Skeletal muscle satellite cell (primary cell): ENCODE data around the gene AP3D1.

ENCODE experiments used
- H3K27me3 ChIP-seq: 2 replicates; pipeline ENCODE4 v1.7.0; 2013; ENCODE audit warnings: low read length; ENCODE audit not compliant: control insufficient read depth, insufficient read depth
- H3K36me3 ChIP-seq: 2 replicates; pipeline ENCODE4 v1.7.0; 2013; ENCODE audit warnings: mild to moderate bottlenecking, control low read depth, low read length; ENCODE audit not compliant: insufficient read depth
- H3K4me1 ChIP-seq: 2 replicates; pipeline ENCODE4 v1.7.0; 2013; ENCODE audit warnings: low read length; ENCODE audit not compliant: control insufficient read depth, insufficient read depth
- H3K4me2 ChIP-seq: 2 replicates; pipeline ENCODE4 v1.7.0; 2013; ENCODE audit warnings: mild to moderate bottlenecking, low read length
- H3K4me3 ChIP-seq: 2 replicates; pipeline ENCODE4 v1.7.0; 2013; ENCODE audit warnings: low read length
- H3K9ac ChIP-seq: 2 replicates; pipeline ENCODE4 v1.7.0; 2013; ENCODE audit warnings: mild to moderate bottlenecking, low read depth, low read length, moderate library complexity
- H3K9me3 ChIP-seq: replicated peaks from 2 replicates; pipeline ENCODE4 v1.7.0; 2013; ENCODE audit warnings: mild to moderate bottlenecking, control low read depth, low read length

The AP3D1 gene

DNA sequence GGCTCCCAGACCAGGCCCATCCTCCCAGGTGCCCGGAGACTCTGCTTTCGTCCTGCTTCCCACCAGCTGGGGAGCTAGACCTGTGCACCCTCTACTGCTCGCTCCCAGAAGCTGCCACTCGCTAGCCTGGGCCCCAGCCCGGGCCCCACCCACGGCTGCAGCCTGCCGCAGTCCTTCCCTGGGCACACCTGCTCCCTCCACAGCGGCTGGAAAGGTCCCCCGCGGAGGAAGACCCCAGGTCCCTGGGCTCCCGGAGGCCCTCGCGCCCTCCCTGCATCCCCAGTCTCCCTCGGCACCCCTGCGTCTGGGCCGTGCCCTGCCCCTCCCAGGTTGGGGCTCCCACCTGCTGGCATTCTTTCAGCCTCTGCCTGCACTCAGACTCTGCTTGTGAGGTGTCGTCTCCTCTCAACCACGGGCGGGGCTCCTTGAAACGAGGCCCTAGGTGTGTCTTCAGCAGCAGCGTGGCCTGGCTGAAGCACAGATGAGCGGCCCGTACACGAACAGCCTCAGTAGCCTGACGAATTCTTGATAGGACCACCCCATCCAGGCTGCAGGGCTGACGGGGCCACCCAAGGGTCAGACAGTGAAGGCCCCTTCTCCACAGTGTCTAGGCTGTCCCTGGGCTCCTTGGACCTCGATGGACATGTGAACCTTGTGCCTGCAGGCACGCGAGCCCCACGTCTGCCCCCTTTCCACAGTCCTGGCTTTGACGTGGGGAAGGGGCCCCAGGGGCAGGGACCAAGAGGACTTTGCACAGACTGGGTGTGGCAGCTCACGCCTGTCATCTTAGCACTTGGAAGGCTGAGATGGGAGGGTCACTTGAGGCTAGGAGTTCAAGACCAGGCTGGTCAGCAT is 40.3 kb upstream of the AP3D1 start:
- H3K4me1 ChIP-seq, result peaks cover 12% of the 10 kb centered on the region
- no peak overlapping the region for H3K9ac ChIP-seq
- H3K36me3 ChIP-seq, result peaks cover 88% of the 10 kb centered on the region
- H3K4me3 ChIP-seq, result no peak overlapping the region
- H3K27me3 ChIP-seq, result no peaks in the 10 kb centered on the region
- no peaks in the 10 kb centered on the region for H3K9me3 ChIP-seq
- H3K4me2 ChIP-seq, result no peak overlapping the region

DNA sequence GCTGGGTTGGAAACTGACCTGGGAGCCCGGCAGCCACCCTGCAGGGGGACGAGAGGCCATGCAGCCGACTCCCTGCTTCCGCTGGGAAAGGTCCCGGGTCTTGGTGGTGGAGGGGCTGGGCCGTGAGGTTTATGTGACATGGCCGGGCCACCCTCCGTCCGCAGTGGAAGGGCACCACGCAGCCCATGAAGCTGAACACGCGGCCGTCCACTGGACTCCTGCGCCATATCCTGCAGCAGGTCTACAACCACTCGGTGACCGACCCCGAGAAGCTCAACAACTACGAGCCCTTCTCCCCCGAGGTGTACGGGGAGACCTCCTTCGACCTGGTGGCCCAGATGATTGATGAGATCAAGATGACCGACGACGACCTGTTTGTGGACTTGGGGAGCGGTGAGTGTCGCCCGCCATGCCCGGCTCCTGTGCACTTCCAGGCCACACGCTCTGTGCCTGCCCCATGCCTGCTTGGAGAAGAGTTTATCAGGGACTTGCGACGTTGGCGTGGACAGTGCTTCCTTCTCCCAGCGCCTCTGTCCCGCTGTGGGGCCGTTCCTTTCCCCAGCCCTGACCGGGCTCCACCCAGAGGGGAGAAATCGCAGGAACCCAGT is 39.6 kb upstream of the AP3D1 start:
- no peak overlapping the region for H3K4me2 ChIP-seq
- H3K36me3 ChIP-seq, result peaks cover 89% of the 10 kb centered on the region
- H3K4me3 ChIP-seq, result no peak overlapping the region
- H3K4me1 ChIP-seq, result peaks cover 19% of the 10 kb centered on the region
- H3K9me3 ChIP-seq, result no peaks in the 10 kb centered on the region
- no peaks in the 10 kb centered on the region for H3K27me3 ChIP-seq
- H3K9ac ChIP-seq, result no peak overlapping the region

DNA sequence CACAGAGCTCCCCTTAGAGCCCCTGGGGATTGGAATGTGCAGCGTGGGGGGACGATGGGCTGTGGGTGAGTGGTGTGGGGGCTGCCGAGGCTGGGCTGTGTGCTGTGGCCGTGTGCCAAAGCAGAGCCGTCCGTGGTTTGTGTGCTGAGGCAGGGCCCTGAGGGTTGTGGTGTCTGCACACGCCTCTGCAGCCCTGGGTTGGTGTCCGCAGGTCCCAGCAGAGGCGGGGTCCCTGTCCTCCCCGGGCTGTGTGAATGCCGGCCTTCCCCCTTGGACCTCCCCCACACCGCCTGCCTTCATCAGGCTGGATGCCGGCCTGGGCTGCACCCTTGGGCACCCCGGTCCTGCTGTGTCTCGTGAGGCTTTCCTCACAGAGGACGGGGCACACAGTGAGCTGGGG is 38.5 kb upstream of the AP3D1 start:
- H3K9me3 ChIP-seq, result no peaks in the 10 kb centered on the region
- H3K4me2 ChIP-seq, result no peak overlapping the region
- no peaks in the 10 kb centered on the region for H3K27me3 ChIP-seq
- H3K9ac ChIP-seq, result no peak overlapping the region
- H3K36me3 ChIP-seq, result peaks cover 81% of the 10 kb centered on the region
- peaks cover 25% of the 10 kb centered on the region for H3K4me1 ChIP-seq
- no peak overlapping the region for H3K4me3 ChIP-seq

DNA sequence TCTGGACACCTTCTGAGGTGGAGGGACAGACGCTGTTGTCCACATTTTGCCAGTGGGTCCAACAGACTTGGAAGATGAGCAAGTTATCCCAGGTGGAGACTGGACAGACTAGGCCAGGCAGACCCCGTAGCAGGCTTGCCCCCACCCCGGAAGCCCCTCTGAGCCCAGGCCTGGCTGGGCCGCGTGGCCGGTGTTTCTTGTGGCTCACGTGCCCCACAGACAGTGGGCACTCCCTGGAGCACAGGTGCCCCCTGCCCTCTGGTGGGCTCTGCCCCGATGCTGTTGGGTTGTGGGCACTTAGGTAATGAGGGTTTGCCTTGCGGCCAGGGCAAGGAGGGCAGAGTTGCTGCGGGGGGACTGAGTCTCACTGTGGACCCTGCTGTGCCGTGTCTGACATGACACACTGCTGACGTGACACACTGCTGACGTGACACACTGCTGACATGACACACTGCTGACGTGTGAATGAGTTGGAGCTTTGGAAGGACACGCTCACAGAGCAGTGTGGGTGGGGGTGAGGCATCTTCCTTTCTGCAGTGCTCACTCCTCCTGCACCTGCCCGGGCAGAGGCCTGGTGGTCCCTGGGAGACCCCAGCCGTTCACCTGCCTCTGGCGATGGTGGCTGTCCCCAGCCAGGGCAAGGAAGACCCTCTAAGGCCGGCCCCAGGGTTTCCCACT is 37.5 kb upstream of the AP3D1 start:
- peaks cover 25% of the 10 kb centered on the region for H3K4me1 ChIP-seq
- no peaks in the 10 kb centered on the region for H3K9me3 ChIP-seq
- peaks cover 80% of the 10 kb centered on the region for H3K36me3 ChIP-seq
- no peak overlapping the region for H3K4me2 ChIP-seq
- H3K4me3 ChIP-seq, result no peak overlapping the region
- H3K9ac ChIP-seq, result no peak overlapping the region
- H3K27me3 ChIP-seq, result no peaks in the 10 kb centered on the region

DNA sequence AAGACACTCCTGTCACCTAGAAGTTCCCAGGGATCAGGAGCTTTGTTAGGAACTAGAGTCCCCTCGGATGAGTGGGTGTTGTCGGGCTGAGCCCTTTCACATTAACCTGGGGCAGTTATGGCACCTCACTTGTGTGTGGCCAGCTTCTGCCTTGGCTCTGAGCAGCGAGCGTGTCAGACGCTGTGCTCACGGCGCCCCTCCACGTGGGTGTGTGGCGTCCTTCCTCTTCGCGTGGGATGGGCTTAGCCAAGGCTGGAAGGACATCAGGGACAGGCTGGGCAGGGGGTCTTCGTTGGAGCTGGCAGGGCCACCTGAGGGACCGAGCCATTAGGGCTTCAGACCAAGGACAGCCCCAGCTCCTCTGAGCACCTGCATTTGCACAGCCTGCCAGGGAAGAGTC is 35.8 kb upstream of the AP3D1 start:
- Histone ChIP-seq H3K27me3 (no peaks in the 10 kb centered on the region), H3K4me3 (no peak overlapping the region), H3K9ac (no peak overlapping the region), H3K4me1 (peaks cover 39% of the 10 kb centered on the region), H3K4me2 (no peak overlapping the region), H3K36me3 (peaks cover 79% of the 10 kb centered on the region), H3K9me3 (no peaks in the 10 kb centered on the region)

DNA sequence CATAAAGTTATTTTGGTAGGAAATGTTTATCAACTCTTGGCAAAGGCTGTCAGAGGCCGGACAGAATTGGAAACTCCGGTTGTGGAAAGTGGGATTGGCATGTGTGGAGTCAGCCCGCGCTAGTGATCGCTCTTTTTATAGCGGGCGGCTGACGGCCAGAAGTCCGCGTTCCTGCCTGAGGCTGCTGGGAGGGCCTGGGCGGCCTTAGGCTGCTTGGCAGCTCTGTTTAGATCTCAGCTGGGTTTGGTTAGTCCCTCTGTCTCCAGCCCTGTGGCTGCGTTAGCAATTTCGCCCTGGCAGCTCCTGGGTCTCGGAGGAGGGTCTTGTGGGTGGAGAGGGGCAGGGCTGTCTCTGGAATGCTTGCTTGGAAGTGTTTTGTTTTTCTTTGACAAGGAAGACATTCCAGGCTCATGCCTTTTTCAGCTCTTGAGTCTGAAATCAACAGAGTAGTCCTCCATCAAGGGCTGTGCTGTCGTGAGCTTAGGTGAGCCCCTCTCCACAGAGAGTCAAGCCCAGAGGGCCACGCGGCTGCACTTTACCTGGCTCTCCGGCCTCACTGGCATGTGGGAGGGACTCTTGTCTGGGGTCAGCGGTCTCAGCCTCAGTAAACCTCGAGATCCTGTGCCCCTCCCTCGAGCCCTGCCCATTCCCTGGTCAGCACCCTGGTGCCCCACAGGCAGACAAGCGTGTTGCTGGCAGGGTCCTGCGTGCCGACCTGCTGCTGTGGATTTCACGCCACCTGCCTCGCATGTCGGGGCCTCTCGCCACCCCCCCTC is 34.9 kb upstream of the AP3D1 start:
- Histone ChIP-seq H3K9me3 (no peaks in the 10 kb centered on the region), H3K36me3 (peaks cover 72% of the 10 kb centered on the region), H3K4me1 (peaks cover 43% of the 10 kb centered on the region), H3K4me2 (peak overlapping the region; percentile 50), H3K4me3 (no peak overlapping the region), H3K9ac (no peak overlapping the region), H3K27me3 (no peaks in the 10 kb centered on the region)

DNA sequence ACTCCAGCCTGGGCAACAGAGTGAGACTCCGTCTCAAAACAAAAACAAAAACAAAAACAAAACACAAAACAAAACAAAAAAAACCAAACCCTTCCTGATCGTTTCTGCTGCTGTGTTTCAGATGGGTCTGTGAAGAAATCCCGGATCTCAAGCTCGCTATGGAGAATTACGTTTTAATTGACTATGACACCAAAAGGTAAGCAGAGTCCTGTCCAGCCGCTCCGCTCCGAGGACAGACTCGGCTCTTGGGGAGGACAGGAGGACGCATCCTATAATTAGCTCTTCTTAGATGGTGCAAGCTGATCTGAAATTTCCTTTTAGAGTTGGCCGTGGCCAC is 34.3 kb upstream of the AP3D1 start:
- Histone ChIP-seq H3K4me2 (no peak overlapping the region), H3K27me3 (no peaks in the 10 kb centered on the region), H3K4me3 (no peak overlapping the region), H3K36me3 (peaks cover 72% of the 10 kb centered on the region), H3K9ac (no peak overlapping the region), H3K4me1 (peaks cover 45% of the 10 kb centered on the region), H3K9me3 (no peaks in the 10 kb centered on the region)

DNA sequence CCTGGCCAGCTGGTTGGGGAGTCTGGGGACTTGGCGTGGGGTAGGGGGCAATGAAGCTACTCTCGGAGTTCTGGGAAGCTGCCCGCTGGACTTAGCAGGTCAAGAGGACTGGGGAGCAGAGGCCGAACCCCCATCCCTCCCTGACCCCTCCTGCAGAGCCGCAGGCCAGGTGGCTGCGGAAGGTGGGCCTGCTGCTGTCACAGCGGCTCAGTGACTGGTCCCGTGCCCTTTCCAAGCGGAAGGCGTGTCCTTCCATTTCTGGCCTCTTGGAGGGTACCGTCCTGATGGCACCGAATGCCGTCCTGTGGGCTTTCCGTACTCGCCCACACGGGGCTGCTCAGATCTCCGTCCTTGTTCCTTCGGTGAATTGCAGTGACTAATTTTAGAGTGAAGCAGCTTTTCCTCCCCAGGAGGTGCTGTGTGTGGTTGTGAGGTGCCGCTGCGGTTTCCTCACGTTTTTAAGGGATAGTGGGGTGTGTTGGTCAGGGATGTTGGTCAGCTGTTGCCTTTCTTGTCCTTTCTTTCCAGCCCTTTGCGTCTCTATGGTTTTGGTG is 33.1 kb upstream of the AP3D1 start:
- peaks cover 63% of the 10 kb centered on the region for H3K36me3 ChIP-seq
- H3K4me1 ChIP-seq, result peaks cover 44% of the 10 kb centered on the region
- H3K4me3 ChIP-seq, result no peak overlapping the region

DNA sequence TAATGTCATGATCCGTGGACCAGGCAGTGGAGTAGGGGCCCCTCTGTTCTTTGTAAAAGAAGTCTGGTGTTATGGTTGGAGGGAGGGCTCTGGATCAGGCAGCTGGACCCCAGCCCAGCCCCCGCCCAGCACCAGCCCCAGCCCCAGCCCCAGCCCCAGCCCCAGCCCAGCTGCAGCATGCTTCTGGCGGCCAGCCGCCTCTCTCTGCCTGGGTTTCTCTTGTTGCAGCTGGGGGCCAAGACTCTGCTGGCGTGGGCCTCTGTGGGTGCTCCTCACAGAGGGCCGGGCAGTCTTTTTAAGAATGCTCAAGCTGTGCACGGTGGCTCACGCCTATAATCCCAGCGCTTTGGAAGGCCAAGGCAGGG is 30.2 kb upstream of the AP3D1 start:
- Histone ChIP-seq H3K9ac (no peak overlapping the region), H3K36me3 (peaks cover 40% of the 10 kb centered on the region), H3K27me3 (no peaks in the 10 kb centered on the region)

More for the DNA sequence above, 33.1 kb upstream of the AP3D1 start:
- H3K27me3 ChIP-seq, result no peaks in the 10 kb centered on the region
- H3K9me3 ChIP-seq, result no peaks in the 10 kb centered on the region
- no peak overlapping the region for H3K4me2 ChIP-seq
- H3K9ac ChIP-seq, result no peak overlapping the region

DNA sequence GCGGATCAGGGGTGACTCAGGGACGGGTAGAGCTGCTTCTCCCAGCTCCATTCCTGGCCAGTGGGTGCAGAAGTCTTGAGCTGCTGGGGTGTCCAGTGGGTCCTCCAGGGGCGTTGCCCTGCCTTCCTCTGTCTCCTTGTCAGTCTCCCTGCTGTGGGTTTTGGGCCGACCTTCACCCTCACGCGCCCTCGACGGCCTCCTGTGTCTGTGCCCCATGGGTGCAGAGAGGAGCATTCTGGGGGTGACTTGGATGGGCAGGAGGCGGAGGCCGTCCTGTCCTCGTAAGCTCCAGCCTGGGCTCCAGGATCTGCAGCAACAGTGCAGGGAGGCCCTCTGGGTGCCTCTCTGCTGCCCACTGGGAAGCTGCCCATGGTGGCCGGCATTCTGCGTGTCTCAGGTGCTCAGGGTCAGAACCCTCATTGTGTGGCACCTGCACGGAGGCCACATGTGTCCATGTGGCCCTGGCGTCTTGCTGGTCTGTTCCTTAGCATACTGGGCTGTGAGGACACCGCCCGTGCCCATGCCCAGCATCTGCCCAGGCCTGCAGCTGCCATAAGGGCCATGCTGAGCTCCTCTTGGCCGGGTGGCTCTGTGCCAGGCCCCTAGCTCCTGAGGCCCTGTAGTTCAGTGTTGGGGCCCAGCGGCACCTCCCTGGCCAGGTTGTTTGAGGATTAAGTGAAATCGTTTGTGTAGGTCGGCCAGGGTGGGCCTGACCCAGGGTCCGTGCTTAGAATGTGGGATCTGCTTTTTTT is 29.7 kb upstream of the AP3D1 start:
- H3K4me2 ChIP-seq, result no peak overlapping the region
- H3K9me3 ChIP-seq, result no peaks in the 10 kb centered on the region
- H3K36me3 ChIP-seq, result peaks cover 38% of the 10 kb centered on the region
- H3K9ac ChIP-seq, result no peak overlapping the region
- peaks cover 34% of the 10 kb centered on the region for H3K4me1 ChIP-seq
- H3K4me3 ChIP-seq, result no peak overlapping the region
- no peaks in the 10 kb centered on the region for H3K27me3 ChIP-seq

More for the DNA sequence above, 30.2 kb upstream of the AP3D1 start:
- no peaks in the 10 kb centered on the region for H3K9me3 ChIP-seq
- no peak overlapping the region for H3K4me3 ChIP-seq
- peaks cover 34% of the 10 kb centered on the region for H3K4me1 ChIP-seq
- no peak overlapping the region for H3K4me2 ChIP-seq
